Activated naive CD4-positive, alpha-beta T cell treated with anti-CD3 and anti-CD28 coated beads, Interleukin-2, amount 50 U/mL, for 24 hours (primary cell): ENCODE results near the gene MFSD8.

Experiments
- H3K27ac Mint-ChIP-seq: one replicate; pipeline ENCODE4 v1.8.0; 2021; ENCODE audit warnings: mild to moderate bottlenecking, mixed read lengths
- H3K27me3 Mint-ChIP-seq: one replicate; pipeline ENCODE4 v1.8.0; 2021; ENCODE audit warnings: mixed read lengths
- H3K36me3 Mint-ChIP-seq: one replicate; pipeline ENCODE4 v1.8.0; 2021; ENCODE audit warnings: mixed read lengths
- H3K4me1 Mint-ChIP-seq: one replicate; pipeline ENCODE4 v1.8.0; 2021; ENCODE audit warnings: mixed read lengths
- H3K4me3 Mint-ChIP-seq: one replicate; pipeline ENCODE4 v1.8.0; 2021; ENCODE audit warnings: mild to moderate bottlenecking, mixed read lengths
- H3K9me3 Mint-ChIP-seq: one replicate; pipeline ENCODE4 v1.8.0; 2021; ENCODE audit warnings: mixed read lengths

MFSD8 gene

GRCh38 chr4:127896528-127896927, 68.4 kb downstream of the MFSD8 start:
- no peak overlapping the region for H3K27ac Mint-ChIP-seq
- H3K27me3 Mint-ChIP-seq: no peaks in the 10 kb centered on the region
- no peak overlapping the region for H3K4me3 Mint-ChIP-seq
- no peaks in the 10 kb centered on the region for H3K9me3 Mint-ChIP-seq
- peaks cover 11% of the 10 kb centered on the region for H3K36me3 Mint-ChIP-seq
- no peaks in the 10 kb centered on the region for H3K4me1 Mint-ChIP-seq

DNA sequence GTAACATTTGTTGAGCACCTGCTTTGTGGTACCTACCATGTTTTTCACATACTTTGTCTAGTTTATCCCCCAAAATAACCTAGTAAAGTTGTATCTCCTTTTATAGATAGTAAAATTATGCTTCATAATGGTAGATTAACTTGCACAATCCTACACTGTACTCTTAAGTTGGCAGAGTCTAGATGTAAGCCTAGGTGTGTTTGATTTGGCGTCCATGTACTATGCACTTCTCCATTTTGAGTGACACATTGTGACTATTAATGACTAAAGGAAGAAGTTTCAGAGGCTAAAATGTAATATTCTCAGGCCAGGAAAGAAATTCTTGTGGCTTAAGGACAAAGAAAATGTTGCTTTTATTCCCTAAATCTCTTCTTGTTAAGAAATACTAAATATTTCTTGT, 68.9 kb downstream of the MFSD8 start:
- no peaks in the 10 kb centered on the region for H3K27me3 Mint-ChIP-seq
- H3K9me3 Mint-ChIP-seq: no peaks in the 10 kb centered on the region
- H3K4me1 Mint-ChIP-seq: no peaks in the 10 kb centered on the region
- peaks cover 10% of the 10 kb centered on the region for H3K36me3 Mint-ChIP-seq
- no peak overlapping the region for H3K27ac Mint-ChIP-seq
- no peak overlapping the region for H3K4me3 Mint-ChIP-seq

GRCh38 chr4:127889903-127890302, 75.1 kb downstream of the MFSD8 start:
- H3K9me3 Mint-ChIP-seq: no peaks in the 10 kb centered on the region
- peaks cover 9% of the 10 kb centered on the region for H3K36me3 Mint-ChIP-seq
- no peak overlapping the region for H3K4me3 Mint-ChIP-seq
- H3K4me1 Mint-ChIP-seq: no peaks in the 10 kb centered on the region
- H3K27ac Mint-ChIP-seq: no peak overlapping the region
- no peaks in the 10 kb centered on the region for H3K27me3 Mint-ChIP-seq

- H3K9me3 Mint-ChIP-seq: no peaks in the 10 kb centered on the region
- H3K36me3 Mint-ChIP-seq: peaks cover 6% of the 10 kb centered on the region
- no peak overlapping the region for H3K4me3 Mint-ChIP-seq
- no peaks in the 10 kb centered on the region for H3K4me1 Mint-ChIP-seq
- no peaks in the 10 kb centered on the region for H3K27me3 Mint-ChIP-seq
- H3K27ac Mint-ChIP-seq: no peak overlapping the region
These were observed 76.4 kb downstream of the MFSD8 start for GRCh38 chr4:127888559-127888958.

GRCh38 chr4:127881563-127881864, 83.5 kb downstream of the MFSD8 start:
- no peak overlapping the region for H3K27ac Mint-ChIP-seq
- H3K27me3 Mint-ChIP-seq: no peaks in the 10 kb centered on the region
- H3K4me1 Mint-ChIP-seq: peaks cover 19% of the 10 kb centered on the region
- peak overlapping the region; percentile 99 for H3K4me3 Mint-ChIP-seq
- H3K36me3 Mint-ChIP-seq: peaks cover 8% of the 10 kb centered on the region
- no peaks in the 10 kb centered on the region for H3K9me3 Mint-ChIP-seq

- H3K27ac Mint-ChIP-seq: peak within 1 kb of the TSS; percentile 99
- H3K4me1 Mint-ChIP-seq: peaks cover 19% of the 10 kb centered on the region
- no peaks in the 10 kb centered on the region for H3K9me3 Mint-ChIP-seq
- H3K36me3 Mint-ChIP-seq: peaks cover 8% of the 10 kb centered on the region
- peak within 1 kb of the TSS; percentile 99 for H3K4me3 Mint-ChIP-seq
- H3K27me3 Mint-ChIP-seq: no peaks in the 10 kb centered on the region
These were observed 84.0 kb downstream of the MFSD8 start, which contains the start of gene PLK4 for GRCh38 chr4:127880763-127881562. TSS of gene PLK4 (plus strand) at chr4:127880893. CDS start at chr4:127881135, 242 bp downstream.

- no peak overlapping the region for H3K4me3 Mint-ChIP-seq
- H3K27ac Mint-ChIP-seq: no peak overlapping the region
- peaks cover 13% of the 10 kb centered on the region for H3K4me1 Mint-ChIP-seq
- no peaks in the 10 kb centered on the region for H3K27me3 Mint-ChIP-seq
- no peaks in the 10 kb centered on the region for H3K9me3 Mint-ChIP-seq
- peaks cover 9% of the 10 kb centered on the region for H3K36me3 Mint-ChIP-seq
These were observed 89.2 kb downstream of the MFSD8 start for GRCh38 chr4:127875791-127876190.

DNA sequence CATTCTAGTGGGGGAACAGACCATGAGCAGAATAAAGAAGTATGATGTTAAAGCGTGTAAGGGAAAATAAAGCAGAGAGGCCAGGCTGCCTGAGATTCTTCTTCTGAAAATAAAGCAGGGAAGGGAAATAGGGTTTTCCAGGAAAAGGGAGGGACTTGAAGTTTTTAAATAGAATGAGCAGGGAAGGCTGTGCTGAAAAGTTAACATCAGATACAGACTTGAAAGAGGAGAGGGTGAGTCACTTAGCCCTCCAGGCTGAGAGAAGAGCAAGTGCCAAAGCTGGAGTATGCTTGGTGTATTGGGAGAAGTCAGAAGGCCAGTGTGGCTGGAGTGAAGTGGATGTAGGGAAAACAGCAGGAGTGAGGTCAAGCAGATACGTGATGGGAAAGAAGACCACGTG, 94.3 kb downstream of the MFSD8 start:
- H3K27me3 Mint-ChIP-seq: no peaks in the 10 kb centered on the region
- H3K4me3 Mint-ChIP-seq: no peak overlapping the region
- H3K27ac Mint-ChIP-seq: peak overlapping the region; percentile 19
- H3K36me3 Mint-ChIP-seq: peaks cover 12% of the 10 kb centered on the region
- H3K9me3 Mint-ChIP-seq: no peaks in the 10 kb centered on the region
- no peaks in the 10 kb centered on the region for H3K4me1 Mint-ChIP-seq

GRCh38 chr4:127870281-127870680, 94.7 kb downstream of the MFSD8 start:
- Mint-ChIP-seq H3K4me1 (no peaks in the 10 kb centered on the region), H3K27me3 (no peaks in the 10 kb centered on the region)

GRCh38 chr4:127868196-127868595, 96.8 kb downstream of the MFSD8 start:
- Mint-ChIP-seq H3K4me3 (no peak overlapping the region), H3K4me1 (no peaks in the 10 kb centered on the region), H3K27ac (no peak overlapping the region), H3K36me3 (peaks cover 9% of the 10 kb centered on the region), H3K27me3 (no peaks in the 10 kb centered on the region), H3K9me3 (no peaks in the 10 kb centered on the region)

More at GRCh38 chr4:127870281-127870680, 94.7 kb downstream of the MFSD8 start:
- H3K4me3 Mint-ChIP-seq: no peak overlapping the region
- no peak overlapping the region for H3K27ac Mint-ChIP-seq
- no peaks in the 10 kb centered on the region for H3K9me3 Mint-ChIP-seq
- H3K36me3 Mint-ChIP-seq: peaks cover 10% of the 10 kb centered on the region
